T-helper 1 cell (primary cell): ENCODE measurements around the gene GOT2.
A peak's percentile ranks its signal among the peaks of the same experiment; 100 is the strongest.
"Not testable (repeated sequence)": the region's sequence is repeated elsewhere in the genome, so short reads cannot be mapped to it uniquely, and the experiment has no call there.

ENCODE experiments used
- DNase-seq, 5 donors: peaks; one replicate each; pipeline ENCODE4 v3.0.0-alpha.2; 2012 to 2020
- total RNA-seq, 4 donors: gene quantifications; one replicate each; lab custom pipeline; 2026; lab: John Stamatoyannopoulos, UW

GOT2 gene
- 20.4 to 33.9 (median 27.7) reads per million in 4 donors for total RNA-seq

DNA sequence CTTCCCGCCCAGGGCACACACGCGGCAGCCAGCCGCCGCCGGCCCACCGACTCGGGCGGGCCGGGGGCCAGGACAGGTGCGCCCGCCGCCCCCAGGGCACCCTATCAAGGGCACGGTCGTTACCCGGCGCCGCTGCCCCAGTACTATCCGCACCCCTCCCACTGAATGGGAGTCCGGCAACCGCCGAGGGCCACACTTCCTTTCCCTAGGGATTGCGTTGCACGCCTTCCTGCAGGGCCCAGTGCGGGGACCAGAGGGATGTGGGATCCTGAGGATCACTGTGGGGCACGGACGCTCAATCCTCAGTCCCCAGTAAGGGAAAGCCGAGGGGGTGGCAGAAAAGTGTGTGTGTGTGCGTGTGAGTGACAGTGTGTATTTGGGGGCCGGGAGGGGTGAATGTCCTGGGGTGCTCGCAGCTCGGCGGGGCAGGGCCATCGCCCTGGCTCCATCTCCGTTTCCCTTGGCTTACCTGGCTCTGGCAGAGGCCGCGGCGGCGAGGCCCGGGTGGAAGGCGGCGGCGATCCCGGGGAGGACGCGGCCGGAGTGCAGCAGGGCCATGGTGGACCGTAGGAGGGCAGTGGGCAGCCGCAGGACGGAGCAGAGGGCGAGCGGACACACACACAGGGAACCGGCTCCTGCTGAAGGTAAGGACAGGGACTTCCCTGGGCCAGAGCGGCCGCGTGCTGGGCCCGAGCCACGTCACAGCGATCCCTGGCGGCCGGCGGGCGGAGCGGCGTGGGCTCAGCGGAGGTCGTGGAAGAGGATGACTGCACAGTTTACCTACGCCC is at the start of gene GOT2:
TSS of gene GOT2 (minus strand) at position 646 of the 788 bp plus-strand sequence. CDS start at position 558, 88 bp downstream.
- peak; percentile 54 to 86 (median 65) for DNase-seq

DNA sequence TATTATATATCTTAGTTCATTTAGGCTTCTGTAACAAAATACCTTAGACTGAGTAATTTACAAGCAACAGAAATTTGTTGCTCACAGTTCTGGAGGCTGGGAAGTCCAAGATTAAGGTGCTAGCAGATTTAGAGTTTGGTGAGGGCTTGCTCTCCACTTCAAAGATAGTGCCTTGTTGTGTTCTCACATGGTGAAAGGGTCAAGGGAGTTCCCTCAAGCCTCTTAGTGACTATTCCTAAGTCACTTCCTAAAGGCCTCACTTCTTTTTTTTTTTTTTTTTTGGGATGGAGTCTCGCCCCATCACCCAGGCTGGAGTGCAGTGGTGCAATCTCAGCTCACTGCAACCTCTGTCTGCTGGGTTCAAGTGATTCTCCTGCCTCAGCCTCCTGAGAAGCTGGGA is 45.2 kb upstream of the GOT2 start:
- not testable (repeated sequence) for DNase-seq

DNA sequence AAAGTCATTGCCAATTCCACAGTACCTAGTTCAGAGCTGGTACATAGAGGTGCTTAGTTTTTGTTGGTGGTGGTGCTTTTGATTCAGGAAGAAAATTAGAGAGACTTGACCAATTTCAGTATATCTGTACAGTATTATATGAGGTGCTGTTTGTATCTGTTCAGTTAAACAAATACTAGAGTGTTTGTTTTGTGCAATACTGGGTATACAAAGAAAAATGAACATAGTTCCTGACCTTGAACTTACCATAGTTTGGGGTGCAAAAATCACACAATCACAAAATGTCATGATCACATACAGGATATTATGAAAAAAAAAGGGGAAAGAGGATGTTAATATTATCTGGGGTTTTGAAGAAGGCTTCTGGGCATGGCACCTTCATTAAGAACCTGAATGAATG is 39.8 kb upstream of the GOT2 start:
- no peak for DNase-seq

DNA sequence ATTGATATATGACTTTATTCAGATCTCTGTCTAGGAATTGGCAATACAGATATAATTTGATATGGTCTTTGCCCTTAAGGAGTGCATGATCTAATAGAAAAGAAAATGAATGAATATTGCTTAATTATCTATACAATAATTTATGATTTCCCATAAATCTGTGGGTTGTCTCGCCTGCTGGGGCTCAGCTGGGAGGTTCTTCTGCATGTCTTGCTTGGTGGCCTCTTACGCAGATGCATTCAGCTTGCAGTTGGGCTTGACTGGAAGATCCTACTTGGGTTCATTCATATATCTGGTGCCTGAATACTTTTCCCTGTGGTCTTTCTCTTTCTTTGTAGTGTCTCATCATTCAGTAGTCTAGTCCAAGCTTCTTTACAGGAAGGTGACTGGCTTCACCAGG is 34.0 kb upstream of the GOT2 start:
- no peak for DNase-seq

DNA sequence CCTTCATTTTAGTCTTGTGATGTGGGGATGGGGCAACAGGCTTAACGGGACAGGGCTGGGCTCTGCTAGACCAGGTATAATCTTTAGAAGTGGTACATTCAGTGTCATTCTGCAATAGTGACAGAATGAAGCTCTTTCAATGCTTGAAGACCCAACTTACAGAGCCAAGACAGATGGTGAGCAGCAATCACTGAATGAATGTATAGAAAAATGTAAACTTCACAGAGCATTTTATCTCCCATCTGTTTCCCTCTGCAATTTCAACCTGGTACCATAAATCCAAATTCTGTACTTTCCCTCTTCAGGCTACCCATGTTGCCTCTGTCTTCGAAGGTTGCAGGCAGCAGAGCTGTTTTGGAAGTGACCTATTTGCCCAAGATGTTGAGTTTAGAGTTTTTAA is 33.5 kb upstream of the GOT2 start:
- no peak for DNase-seq

DNA sequence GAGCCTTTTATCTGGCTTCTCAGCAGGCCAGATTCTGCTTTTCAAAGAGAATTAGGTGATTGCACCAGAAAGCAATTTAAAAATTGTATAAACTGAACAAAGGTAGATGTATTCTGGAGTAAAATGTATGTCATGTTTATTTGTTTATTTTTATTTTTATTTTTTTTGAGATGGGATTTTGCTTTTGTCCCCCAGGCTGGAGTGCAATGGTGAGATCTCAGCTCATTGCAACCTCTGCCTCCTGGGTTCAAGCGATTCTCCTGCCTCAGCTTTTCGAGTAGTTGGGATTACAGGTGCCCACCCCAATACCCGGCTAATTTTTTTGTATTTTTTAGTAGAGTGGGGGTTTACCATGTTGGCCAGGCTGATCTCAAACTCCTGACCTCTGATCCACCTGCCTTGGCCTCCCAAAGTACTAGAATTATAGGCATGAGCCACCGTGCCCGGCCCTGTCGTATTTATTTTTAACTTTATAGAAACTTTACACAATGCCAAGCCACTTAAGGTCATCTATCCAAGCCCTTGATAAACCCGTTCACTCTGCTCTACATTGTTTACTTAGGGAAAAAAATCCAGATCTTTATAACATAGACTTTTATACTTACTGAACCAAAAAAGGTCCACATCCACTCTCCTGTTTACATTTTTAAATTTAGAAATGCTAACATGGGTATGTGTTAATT is 22.7 kb upstream of the GOT2 start:
- DNase-seq: no peak

DNA sequence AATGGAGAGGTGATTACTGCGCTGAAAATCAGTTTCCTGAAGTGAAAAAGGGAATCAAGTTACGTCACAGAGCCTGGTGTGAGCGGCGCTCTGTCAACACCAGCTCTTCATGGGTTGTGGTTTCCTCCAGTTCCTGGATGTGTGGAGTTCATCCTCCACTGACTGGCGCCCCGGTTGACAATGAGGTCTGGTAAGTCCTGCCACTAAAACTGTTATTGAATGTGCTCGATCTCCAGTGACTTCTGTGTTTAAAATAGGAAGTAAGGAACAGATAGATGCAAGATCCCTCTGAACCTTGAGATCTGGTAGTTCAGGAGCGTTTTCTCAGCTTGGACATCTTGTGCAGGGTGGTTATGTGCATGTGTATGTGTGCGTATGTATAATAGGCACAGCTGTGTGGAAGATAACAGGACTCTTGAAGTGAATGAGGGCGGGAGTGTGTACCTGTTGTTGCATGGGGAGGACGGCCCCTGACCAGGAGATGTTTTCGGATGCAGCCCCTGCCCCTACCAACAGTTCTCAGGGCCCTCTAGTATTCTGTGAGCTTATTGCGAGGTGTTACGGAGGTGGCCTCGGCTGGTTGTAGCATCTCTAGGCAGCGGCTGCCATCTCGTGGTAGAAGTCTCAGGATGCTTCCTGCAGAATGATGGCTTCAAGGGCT is 22.0 kb upstream of the GOT2 start:
- DNase-seq: peak; percentile 49 to 77 (median 65)

DNA sequence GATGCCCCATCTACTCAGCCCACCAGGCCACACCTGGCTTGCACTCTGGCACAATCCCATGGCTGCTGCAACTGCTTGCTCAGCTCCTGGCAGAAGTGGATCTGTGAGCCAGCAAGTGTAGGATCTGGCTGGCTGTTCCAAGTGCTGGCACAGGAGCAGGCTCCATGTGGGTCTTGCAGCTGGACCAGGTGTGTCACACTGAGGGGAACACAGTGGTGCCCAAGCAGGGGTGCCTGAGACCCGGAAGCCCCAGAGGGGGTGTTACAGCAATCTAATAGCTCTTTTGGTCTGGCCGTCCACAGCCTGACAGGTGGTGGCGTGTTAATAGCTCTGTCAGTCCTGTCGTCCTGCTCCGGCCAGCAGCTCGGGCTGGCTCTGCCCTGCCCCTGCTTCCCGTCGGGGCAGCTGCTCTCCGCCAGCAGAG is 19.6 kb upstream of the GOT2 start:
- DNase-seq: no peak

DNA sequence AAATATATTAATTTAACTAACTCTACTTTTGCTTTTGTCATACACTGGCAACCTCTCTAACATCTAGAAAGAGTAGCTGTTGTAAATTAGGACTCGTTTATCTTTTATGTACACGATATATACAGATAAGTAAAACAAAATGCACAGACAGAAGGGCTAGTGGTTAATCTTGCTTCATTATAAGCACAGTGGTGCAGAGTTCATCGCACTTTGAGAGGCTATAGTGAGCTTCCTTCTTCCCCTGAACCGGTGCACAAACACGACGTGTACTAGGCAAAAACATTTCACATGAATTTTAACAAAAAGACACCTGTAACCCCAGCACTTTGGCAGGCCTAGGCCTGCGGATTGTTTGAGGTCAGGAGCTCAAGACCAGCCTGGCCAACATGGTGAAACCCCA is 10.4 kb upstream of the GOT2 start:
- DNase-seq: no peak

DNA sequence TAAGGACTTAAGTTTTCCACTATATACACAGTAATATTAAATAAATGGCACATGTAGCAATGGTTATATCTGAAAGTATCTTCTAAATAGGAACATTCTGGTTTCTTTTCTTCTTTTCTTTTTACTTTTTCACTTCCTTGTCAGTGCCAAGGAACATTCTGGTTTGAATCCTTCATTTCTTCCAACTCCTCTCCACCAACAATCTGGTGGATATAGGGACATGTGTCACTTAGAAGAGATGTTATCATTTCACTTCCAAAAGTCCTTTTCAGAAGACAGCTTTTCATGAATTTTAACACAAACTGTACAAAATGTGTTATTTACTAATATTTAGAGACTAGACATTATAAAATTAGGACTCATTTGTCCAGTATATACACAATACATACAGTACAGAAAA is 7.9 kb upstream of the GOT2 start:
- DNase-seq: no peak

DNA sequence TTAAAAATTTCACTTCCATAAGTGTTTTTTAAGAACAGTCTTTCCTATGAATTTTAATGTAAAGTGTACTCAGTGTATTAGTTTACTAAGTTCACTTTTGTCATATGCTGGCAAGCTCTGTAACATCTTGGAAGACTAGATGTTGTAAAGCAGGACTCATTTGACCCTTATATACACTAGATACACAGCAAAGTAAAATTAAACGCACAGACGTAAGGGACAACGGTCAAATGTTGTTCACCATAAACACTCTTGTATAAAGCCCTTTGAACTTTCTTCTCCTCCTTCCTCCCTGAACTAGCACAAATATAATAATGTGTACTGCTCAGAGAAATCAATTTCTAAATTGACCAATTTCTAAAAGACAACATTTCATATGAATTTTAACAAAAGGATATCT is 7.0 kb upstream of the GOT2 start:
- no peak for DNase-seq

DNA sequence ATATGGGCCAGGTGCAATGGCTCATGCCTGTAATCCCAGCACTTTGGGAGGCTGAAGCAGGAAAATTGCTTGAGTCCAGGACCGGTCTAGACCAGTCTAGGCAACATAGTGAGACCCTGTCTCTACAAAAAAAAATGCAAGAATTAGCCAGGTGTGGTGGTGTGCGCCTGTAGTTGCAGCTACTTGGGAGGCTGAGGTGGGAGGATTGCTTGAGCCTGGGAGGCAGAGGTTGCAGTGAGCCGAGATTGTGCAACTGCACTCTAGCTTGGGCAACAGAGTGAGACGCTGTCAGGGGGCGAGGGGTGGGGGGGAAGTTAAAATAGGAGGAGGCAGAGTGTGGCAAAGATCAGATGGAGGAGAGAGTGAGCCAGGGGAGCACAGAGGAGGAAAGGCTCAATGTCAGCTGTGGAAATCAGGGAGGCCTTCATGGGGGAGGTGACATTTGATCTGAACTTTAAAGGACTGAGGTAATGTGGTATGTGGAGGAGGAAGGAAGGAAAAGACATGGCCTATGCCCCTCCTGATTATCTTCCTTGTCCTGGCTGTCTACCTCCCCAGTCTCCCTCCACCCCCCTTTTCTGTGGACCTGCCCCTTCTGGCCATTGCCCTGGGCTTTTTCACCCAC is 4.7 kb upstream of the GOT2 start:
- DNase-seq: no peak

DNA sequence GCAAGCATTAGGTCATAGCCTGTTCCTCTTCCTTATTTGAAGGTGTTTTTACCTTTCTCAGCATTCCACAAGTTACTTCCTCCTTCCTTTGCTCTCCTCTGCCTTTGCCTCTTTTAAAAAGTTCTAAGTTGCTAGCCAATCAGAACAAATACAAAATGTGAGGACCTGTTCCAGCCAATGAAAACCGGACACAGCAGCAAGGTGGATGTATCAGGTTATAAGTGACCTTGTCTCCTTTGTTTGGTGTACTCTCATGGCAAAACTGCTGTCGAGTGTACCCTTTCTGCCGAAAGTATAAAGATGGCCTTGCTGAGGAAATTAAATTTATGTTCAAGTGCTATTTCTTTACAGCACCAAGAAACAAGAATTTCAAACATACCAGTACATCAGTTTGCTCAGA is 2.2 kb upstream of the GOT2 start:
- not testable (repeated sequence) for DNase-seq

DNA sequence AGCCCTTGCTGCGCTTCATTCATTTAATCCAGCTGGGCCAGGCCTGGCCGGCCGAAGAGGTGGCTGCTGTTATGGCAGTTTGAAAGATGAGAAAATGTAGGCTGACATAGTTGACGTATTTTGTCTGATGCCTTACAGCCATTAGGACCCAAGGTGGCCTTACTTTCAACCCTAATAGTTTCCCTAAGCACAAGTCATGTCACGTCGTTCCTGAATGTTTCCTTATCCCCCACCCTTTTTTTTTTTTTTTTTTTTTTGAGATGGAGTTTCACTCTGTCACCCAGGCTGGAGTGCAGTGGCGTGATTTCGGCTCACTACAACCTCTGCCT is 307 bp upstream of the GOT2 start:
- DNase-seq: no peak

DNA sequence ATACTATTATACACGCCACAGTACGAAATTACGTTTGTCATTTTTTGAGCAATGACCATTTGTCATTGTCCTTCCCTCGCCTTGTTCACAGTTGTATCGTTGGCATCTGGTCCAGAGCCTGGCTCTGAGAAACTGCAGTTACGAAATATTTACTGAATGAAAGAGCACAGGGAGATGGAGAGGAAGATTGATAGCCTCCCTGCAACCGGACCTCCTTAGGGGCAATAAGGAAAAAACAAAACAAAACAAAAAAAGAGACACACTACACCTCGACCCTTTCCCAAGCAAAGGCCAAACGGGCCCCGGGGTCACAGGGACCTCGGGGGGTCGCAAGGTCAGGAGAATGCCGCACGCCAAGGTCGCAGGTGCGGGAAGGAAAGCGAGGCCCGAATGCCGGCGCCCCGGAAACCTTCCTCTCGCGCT is 857 bp downstream of the GOT2 start:
- DNase-seq: no peak

DNA sequence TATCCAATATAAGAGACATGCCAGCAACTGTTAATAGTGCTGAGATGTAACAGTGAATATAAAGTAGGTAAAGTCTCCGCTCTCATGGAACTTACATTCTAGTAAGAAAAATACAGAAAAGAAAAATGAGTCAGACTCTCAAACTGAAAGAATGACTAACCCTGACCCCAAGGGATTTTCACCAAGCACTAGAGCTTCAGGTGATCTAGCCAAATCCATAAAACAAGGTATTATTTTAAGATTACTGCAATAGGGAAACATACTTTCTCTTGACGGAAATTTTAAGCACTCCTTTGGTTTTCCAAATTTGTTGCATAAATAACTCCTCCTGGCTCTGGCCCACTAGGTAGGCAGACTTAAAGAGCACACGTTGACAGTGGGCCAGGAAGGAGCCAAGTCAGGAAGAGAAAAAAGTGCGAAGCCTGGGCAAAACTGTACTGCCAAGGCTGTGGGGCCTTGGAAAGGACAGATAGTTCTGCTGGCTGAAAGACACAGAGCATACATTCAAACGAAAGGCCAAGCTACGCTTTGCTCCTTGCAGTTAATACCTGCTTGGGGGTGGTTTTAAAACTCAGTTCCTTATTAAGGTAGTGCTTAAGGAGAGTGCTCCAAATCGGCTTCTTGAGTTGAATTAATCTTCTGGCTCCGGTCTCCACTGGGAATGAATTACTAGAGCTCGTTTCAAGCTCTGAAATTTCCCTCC is 1.4 kb downstream of the GOT2 start:
- peak in 1 of 5 donors; percentile 43 for DNase-seq

DNA sequence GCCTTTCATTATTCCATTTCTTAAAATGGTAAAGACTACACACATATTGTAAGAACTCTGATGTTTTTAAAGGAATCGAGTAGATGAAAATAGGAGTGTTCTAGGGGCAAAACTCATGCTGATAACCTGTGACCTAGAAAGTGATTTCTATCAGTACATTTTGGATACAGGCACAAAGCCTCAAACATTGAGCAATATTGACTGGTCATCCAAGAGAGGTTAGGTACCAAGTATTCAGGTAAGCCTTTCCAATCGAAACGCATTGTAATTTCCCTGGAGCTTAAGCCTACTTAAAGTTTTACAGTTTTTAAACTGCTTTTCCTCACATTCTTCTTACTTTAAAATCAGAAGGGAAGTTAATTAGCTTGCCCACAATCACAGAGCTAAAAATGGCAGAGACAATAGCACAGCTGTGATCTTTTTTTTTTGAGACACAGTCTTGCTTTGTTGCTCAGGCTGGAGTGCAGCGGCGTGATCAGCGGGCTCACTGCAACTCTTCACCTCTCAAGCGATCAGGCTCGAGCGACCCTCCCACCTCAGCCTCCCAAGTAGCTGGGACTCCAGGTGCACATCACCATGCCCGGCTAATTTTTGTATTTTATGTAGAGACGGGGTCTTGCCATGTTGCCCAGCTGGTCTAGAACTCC is 3.3 kb downstream of the GOT2 start:
- DNase-seq: no peak

DNA sequence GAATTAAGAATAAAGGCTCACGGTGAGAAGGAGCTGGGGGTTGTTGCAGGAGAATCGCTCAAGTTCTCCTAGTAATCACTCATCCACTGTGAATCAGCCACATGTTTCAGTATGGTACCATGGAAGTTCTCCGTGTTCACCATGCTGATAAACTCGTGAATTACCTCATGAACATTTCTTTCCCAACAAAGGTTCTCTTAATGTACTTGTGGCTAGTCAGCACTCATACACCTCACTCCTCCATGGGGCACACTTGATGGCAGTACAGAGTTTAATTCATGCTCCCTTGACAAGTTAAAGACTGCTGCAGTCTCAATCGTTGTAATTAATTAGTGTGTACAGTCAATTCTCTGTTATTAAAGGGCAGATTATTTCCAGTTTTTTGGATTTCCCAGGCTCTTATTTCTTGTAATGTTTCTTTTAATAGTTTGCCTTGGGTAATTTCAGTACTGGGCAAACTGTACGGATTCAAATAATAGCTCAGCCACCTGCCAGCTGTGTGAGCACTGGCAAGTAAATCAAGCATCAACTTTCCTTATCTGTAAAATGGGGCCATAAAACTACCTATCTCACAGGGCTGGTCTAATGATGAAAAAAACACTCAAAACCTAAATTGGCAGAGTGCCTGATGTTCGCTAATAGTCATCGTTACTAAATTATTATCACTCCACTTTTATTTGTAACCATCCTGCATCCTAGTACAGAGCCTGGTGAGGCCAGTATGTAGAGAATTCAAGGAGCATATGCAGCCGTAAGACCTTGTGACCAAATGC is 6.1 kb downstream of the GOT2 start:
- DNase-seq: no peak

DNA sequence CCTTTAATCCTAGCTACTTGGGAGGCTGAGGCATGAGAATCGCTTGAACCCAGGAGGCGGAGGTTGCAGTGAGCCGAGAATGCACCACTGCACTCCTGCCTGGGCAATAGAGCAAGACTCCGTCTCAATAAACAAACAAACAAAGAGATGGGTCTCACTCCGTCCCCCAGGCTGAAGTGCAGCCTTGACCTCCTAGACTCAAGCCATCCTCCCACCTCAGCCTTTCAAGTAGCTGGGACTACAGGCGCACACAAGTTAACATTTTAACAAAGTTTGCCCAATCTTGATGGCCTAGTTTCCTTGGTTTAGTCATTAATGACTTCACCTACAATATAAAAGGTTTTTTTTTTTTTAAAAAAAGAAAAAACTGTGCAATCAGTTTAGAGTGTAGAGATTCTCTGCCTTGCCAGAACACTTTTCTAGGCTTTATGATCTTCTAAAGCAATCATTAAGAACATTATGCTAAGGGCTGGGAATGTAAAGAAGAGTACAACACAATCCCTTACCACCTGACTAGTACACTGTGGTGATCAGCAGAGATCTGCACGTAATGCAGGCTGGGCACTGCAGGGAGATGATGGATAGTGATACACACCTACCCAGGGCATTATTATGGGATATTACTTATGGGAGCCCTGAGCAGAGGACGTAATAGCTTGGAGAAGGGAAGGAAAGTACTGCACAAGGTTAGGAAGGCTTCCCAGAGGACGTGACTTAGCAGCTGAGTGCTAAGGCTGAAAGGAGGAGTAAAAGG is 6.9 kb downstream of the GOT2 start:
- no peak for DNase-seq

DNA sequence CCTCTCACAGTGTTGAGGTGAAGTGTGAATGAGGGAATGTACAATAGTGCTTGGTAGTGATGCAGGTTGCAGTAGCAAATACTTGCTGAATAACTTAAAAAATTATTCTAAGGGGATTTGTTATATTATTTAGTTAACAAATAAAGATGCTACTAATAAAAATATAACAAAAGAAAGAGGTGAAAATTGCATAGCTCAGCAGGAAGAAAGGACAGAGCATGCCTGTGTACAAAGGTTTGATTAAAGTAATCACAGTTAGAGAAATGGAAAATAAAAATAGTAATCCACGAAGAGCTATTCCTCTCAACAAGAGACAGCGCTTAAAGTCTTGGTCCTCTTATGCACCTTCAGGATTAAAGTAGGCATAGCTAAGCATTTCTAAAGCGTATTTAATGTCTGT is 11.0 kb downstream of the GOT2 start:
- DNase-seq: no peak

DNA sequence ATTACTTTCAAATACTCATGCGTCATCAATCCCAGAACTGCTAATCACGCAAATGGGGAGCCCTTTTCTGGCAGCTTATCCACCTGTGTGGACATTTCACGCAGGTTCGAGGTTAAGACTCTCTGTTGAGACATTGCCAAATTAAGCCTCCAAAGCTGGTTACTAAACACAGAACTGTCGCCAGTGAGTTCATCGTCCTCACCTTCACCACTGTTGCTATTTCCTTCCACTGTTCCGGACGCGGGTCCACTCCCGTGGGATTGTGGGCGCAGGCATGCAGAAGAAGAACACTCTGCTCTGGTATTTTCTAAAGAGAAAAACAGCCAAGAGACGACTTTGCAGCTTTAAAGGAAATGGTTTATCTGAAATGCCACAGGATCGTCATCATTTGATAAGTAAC is 16.1 kb downstream of the GOT2 start:
- no peak for DNase-seq
